Naive B cell (primary cell): ENCODE measurements around the gene PRKCE. TPM values are rescaled to one million over a fixed set of nuclear protein-coding genes. Genes with fewer than 3 reads are reported as not detected.

Experiments used
- ATAC-seq, 2 donors: fragments of 150-1000 bp; cut with Tn5 transposase; 2 replicates each; pipeline ENCODE4 v1.10.0; 2021; ENCODE audit warnings: low read depth in 2 of 2, mild to moderate bottlenecking in 2 of 2, moderate library complexity in 2 of 2
- DNase-seq: peaks from one replicate; pipeline ENCODE4 v3.0.0; 2022
- H3K27ac Mint-ChIP-seq, 6 donors: one replicate each; pipeline ENCODE4 v1.8.0; 2020 to 2022; ENCODE audit warnings: mild to moderate bottlenecking in 6 of 6, mixed read lengths in 6 of 6, moderate library complexity in 5 of 6, inconsistent platforms in 2 of 6
- H3K27me3 Mint-ChIP-seq, 3 donors: one replicate each; pipeline ENCODE4 v1.8.0; 2021 to 2022; ENCODE audit warnings: mixed read lengths in 3 of 3, mild to moderate bottlenecking in 1 of 3
- H3K36me3 Mint-ChIP-seq, 2 donors: one replicate each; pipeline ENCODE4 v1.8.0; 2020 to 2022; ENCODE audit warnings: mixed read lengths in 2 of 2, inconsistent platforms in 1 of 2, mild to moderate bottlenecking in 1 of 2
- H3K4me1 Mint-ChIP-seq, 3 donors: one replicate each; pipeline ENCODE4 v1.8.0; 2020 to 2022; ENCODE audit warnings: mixed read lengths in 3 of 3, inconsistent platforms in 1 of 3, mild to moderate bottlenecking in 1 of 3, moderate library complexity in 1 of 3
- H3K4me3 Mint-ChIP-seq, 8 donors: one replicate each; pipeline ENCODE4 v1.8.0; 2020 to 2022; ENCODE audit warnings: mild to moderate bottlenecking in 8 of 8, mixed read lengths in 8 of 8, moderate library complexity in 8 of 8, inconsistent platforms in 2 of 8
- H3K9me3 Mint-ChIP-seq, 7 donors: one replicate each; pipeline ENCODE4 v1.8.0; 2020 to 2022; ENCODE audit warnings: mixed read lengths in 7 of 7, mild to moderate bottlenecking in 5 of 7, inconsistent platforms in 2 of 7, moderate library complexity in 1 of 7
- polyA plus RNA-seq, 6 donors: library from polyadenylated mRNA; unstranded; fragments of 300-500 nt; fragmentation: Illumina TruSeq; gene quantifications; one replicate each; pipeline ENCODE4 v1.2.3, GENCODE V29; 2021; ENCODE audit warnings: low read depth in 6 of 6

The PRKCE gene
- polyA plus RNA-seq, 6 donors from 2014 or later, result 14.8 to 33.3 (median 23.2) TPM

DNA sequence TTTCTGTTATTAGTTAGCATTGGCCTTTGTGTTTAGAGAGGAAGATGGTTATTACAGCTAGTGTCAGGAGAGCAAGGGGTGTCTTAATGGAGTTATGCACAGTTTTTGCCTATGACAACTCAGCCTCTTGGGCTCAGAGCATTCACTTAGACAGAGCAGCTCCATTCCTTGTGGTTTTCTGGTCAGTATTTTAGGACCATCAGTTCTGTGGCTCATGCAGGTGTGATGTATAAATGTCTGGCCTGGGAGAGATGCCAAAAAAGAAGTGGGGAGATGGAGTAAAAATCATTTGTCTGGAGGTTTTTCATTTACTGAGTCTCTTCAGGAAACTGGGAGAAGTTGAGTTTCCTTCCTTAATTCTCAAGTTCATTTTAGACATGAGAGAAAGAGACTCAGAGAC is 79.7 kb downstream of the PRKCE start:
- Mint-ChIP-seq H3K4me1 (peaks cover 64 to 95% (median 82%) of the 10 kb centered on the region in 3 donors), H3K27ac (peak overlapping the region; percentile 89 to 98 (median 96)), H3K4me3 (peak overlapping the region in 6 of 8 donors; percentile 5 to 73 (median 46)), H3K36me3 (peaks cover 0 to 1% of the 10 kb centered on the region in 2 donors), H3K9me3 (peaks cover 0 to 8% (median 4%) of the 10 kb centered on the region in 7 donors), H3K27me3 (no peaks in the 10 kb centered on the region)
- no peak for DNase-seq
- ATAC-seq, result no peak

DNA sequence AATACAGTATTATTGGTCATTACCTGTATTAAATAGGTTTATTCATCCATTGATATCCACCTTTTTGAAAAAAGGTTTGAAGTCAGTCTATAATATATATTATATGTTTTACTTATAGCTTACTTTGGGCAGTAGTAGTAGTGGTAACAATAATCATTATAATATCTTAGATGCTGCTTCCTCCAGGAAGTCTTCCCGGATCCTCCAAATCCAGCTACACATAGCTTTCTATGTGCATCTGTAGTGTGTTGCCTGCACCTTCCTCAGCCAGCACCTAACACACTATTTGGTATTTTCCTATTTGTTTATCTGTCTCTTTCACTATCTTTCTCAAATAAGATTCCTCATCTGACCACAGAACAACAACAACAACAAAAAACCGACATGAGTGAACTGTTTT is 81.0 kb downstream of the PRKCE start:
- H3K9me3 Mint-ChIP-seq, result peaks cover 0 to 8% (median 4%) of the 10 kb centered on the region in 7 donors
- DNase-seq (no peak), ATAC-seq (no peak)
- H3K4me3 Mint-ChIP-seq, result no peak overlapping the region
- peak overlapping the region in 3 of 6 donors; percentile 1 to 96 (median 60) for H3K27ac Mint-ChIP-seq
- peaks cover under 1 to 14% of the 10 kb centered on the region in 2 donors for H3K36me3 Mint-ChIP-seq
- H3K4me1 Mint-ChIP-seq, result peaks cover 66 to 89% (median 81%) of the 10 kb centered on the region in 3 donors
- no peaks in the 10 kb centered on the region for H3K27me3 Mint-ChIP-seq

DNA sequence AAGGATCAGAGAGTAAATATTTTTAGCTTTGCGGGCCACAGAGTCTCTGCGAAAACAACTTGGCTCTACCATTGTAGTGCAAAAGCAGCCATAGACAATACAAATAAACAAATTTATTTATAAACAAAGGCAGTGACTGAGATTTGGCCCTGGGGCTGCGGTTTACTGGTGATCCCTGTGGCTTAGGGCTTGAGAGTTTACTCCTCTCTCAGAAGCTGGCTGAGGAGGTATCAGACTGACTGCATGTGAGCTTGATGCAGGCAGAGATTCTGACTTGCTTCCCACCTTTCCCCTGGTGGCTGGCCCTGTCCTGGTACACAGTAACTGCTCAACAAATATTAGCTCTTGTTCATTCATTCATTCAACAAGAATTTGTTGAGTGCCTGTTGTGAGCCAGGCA is 81.5 kb downstream of the PRKCE start:
- DNase-seq, result no peak
- peak overlapping the region in 5 of 6 donors; percentile 1 to 96 (median 64) for H3K27ac Mint-ChIP-seq
- H3K4me3 Mint-ChIP-seq, result peak overlapping the region in 1 of 8 donors; percentile 41
- H3K9me3 Mint-ChIP-seq, result peaks cover 0 to 8% (median 4%) of the 10 kb centered on the region in 7 donors
- H3K36me3 Mint-ChIP-seq, result peaks cover 6 to 19% of the 10 kb centered on the region in 2 donors
- ATAC-seq, result no peak
- no peaks in the 10 kb centered on the region for H3K27me3 Mint-ChIP-seq
- peaks cover 68 to 89% (median 81%) of the 10 kb centered on the region in 3 donors for H3K4me1 Mint-ChIP-seq

GRCh38 chr2:45734336-45734735 is 82.9 kb downstream of the PRKCE start:
- Mint-ChIP-seq H3K36me3 (peaks cover 7 to 23% of the 10 kb centered on the region in 2 donors), H3K27ac (peak overlapping the region in 4 of 6 donors; percentile 25 to 95 (median 68)), H3K9me3 (peaks cover 0 to 8% (median 4%) of the 10 kb centered on the region in 7 donors), H3K4me1 (peaks cover 66 to 88% (median 81%) of the 10 kb centered on the region in 3 donors), H3K4me3 (peak overlapping the region in 2 of 8 donors; percentile 17 to 58), H3K27me3 (no peaks in the 10 kb centered on the region)
- no peak for ATAC-seq
- no peak for DNase-seq

GRCh38 chr2:45734952-45735351 is 83.5 kb downstream of the PRKCE start:
- peaks cover 0 to 8% (median 1%) of the 10 kb centered on the region in 7 donors for H3K9me3 Mint-ChIP-seq
- peaks cover 63 to 88% (median 80%) of the 10 kb centered on the region in 3 donors for H3K4me1 Mint-ChIP-seq
- H3K27me3 Mint-ChIP-seq, result no peaks in the 10 kb centered on the region
- H3K36me3 Mint-ChIP-seq, result peaks cover 7 to 23% of the 10 kb centered on the region in 2 donors
- peak overlapping the region in 7 of 8 donors; percentile 20 to 82 (median 43) for H3K4me3 Mint-ChIP-seq
- no peak for DNase-seq
- peak overlapping the region in 4 of 6 donors; percentile 46 to 95 (median 82) for H3K27ac Mint-ChIP-seq
- ATAC-seq, result peak; percentile 18 to 28

GRCh38 chr2:45736757-45737704 is 85.6 kb downstream of the PRKCE start:
- Mint-ChIP-seq H3K4me3 (peak overlapping the region in 1 of 8 donors; percentile 26), H3K36me3 (peaks cover 7 to 23% of the 10 kb centered on the region in 2 donors), H3K9me3 (no peaks in the 10 kb centered on the region), H3K27me3 (no peaks in the 10 kb centered on the region), H3K27ac (peak overlapping the region in 3 of 6 donors; percentile 34 to 80 (median 60)), H3K4me1 (peaks cover 65 to 90% (median 84%) of the 10 kb centered on the region in 3 donors)
- ATAC-seq (no peak), DNase-seq (no peak)

GRCh38 chr2:45739796-45740485 is 88.5 kb downstream of the PRKCE start:
- DNase-seq (no peak), ATAC-seq (no peak)
- Mint-ChIP-seq H3K9me3 (no peaks in the 10 kb centered on the region), H3K4me3 (peak overlapping the region in 1 of 8 donors; percentile 70), H3K27me3 (no peaks in the 10 kb centered on the region), H3K27ac (peak overlapping the region in 4 of 6 donors; percentile 40 to 71 (median 55)), H3K36me3 (peaks cover 7 to 23% of the 10 kb centered on the region in 2 donors), H3K4me1 (peaks cover 71 to 89% (median 88%) of the 10 kb centered on the region in 3 donors)

DNA sequence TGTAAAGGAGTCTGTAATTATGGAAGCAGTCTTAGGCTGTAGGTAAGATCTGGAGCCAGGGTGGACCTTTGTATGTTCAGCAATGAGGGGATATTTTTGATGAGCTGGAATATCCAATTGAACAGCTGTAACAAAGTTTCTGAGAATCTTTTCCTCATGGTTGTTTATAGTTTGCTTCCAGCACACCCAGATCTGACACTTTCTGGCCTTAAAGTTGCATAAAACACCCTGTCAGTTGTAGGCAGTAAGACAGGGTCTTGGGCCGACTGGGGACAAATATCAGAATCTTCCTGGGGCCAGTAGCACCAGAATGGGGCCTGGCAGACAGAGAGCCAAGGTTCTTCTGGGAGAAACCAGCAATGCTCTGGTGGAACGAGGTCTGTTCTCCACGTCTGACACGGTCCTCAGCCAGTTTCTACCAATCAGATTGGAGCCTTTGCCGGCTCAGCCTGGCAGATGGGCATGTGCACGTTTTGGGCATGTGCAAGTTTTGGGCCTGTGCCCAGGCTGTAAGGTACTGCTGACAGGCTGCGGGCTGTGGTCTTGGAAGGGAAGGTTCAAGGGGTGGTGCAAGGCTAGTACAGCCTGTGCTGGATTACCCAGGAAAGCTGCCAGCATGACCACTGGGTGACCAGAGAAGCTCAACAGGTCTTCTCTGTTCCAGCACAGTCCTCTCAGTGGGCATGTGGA is 89.8 kb downstream of the PRKCE start:
- H3K27me3 Mint-ChIP-seq, result no peaks in the 10 kb centered on the region
- ATAC-seq (no peak), DNase-seq (no peak)
- peak overlapping the region in 2 of 8 donors; percentile 3 to 25 for H3K4me3 Mint-ChIP-seq
- H3K27ac Mint-ChIP-seq, result peak overlapping the region in 2 of 6 donors; percentile 29 to 55
- H3K9me3 Mint-ChIP-seq, result no peaks in the 10 kb centered on the region
- H3K4me1 Mint-ChIP-seq, result peaks cover 69 to 88% (median 87%) of the 10 kb centered on the region in 3 donors
- H3K36me3 Mint-ChIP-seq, result peaks cover 7 to 20% of the 10 kb centered on the region in 2 donors

GRCh38 chr2:45743531-45744396 is 92.3 kb downstream of the PRKCE start:
- Mint-ChIP-seq H3K4me1 (peaks cover 70 to 92% (median 91%) of the 10 kb centered on the region in 3 donors), H3K9me3 (peaks cover 0 to 6% (median 0%) of the 10 kb centered on the region in 7 donors), H3K4me3 (no peak overlapping the region), H3K36me3 (peaks cover 13% of the 10 kb centered on the region in 2 donors), H3K27ac (peak overlapping the region in 2 of 6 donors; percentile 60 to 61), H3K27me3 (no peaks in the 10 kb centered on the region)
- no peak for ATAC-seq
- no peak for DNase-seq

- no peak for ATAC-seq
- peaks cover 74 to 94% (median 91%) of the 10 kb centered on the region in 3 donors for H3K4me1 Mint-ChIP-seq
These were observed 93.8 kb downstream of the PRKCE start for GRCh38 chr2:45745231-45745630.

DNA sequence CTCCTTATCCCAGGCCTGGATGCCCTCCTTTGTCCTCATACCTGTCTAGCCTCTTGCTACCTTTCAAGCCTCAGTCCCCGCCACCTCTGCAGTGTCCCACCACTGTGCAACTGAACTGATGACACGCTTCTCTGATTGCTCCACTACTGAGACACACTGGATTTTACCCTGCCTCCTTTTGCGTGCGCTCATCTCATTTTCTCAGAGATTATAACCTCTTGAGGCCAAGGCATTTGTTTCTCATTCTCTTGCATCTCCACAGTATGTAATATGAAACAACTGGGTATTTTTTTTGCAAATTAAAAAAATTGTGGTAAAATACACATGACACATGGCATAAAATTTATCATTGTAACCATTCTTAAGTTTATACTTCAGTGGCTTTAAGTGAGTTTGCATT is 95.4 kb downstream of the PRKCE start:
- H3K36me3 Mint-ChIP-seq, result peaks cover 13% of the 10 kb centered on the region in 2 donors
- H3K4me3 Mint-ChIP-seq, result peak overlapping the region in 2 of 8 donors; percentile 3 to 32
- H3K9me3 Mint-ChIP-seq, result peaks cover 0 to 6% (median 0%) of the 10 kb centered on the region in 7 donors

More at GRCh38 chr2:45745231-45745630, 93.8 kb downstream of the PRKCE start:
- Mint-ChIP-seq H3K36me3 (peaks cover 13% of the 10 kb centered on the region in 2 donors), H3K9me3 (peaks cover 0 to 6% (median 0%) of the 10 kb centered on the region in 7 donors), H3K27ac (peak overlapping the region in 3 of 6 donors; percentile 32 to 45 (median 39)), H3K27me3 (no peaks in the 10 kb centered on the region), H3K4me3 (peak overlapping the region in 1 of 8 donors; percentile 61)
- no peak for DNase-seq

DNA sequence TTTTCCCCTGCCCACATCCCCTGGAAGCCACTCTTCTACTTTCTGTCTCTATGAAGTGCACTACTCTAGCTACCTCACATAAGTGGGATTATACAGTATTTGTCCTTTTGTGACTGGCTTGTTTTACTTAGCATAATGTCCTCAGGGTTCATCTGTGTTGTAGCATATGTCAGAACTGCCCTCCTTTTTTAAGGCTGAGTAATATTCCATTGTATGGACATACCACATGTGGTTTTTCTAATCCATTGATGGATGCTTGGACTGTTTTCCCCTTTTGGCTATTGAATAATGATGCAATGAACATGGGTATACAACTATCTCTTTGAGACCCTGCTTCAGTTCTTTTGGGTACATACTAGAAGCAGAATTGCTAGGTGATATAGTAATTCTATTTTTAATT is 95.9 kb downstream of the PRKCE start:
- Mint-ChIP-seq H3K27me3 (no peaks in the 10 kb centered on the region), H3K27ac (no peak overlapping the region), H3K9me3 (peaks cover 0 to 6% (median 0%) of the 10 kb centered on the region in 7 donors), H3K36me3 (peaks cover 13% of the 10 kb centered on the region in 2 donors), H3K4me1 (peaks cover 72 to 84% (median 81%) of the 10 kb centered on the region in 3 donors), H3K4me3 (peak overlapping the region in 2 of 8 donors; percentile 5 to 32)
- DNase-seq (no peak), ATAC-seq (peak in 1 of 2 donors; percentile 25)

More for the DNA sequence above, 95.4 kb downstream of the PRKCE start:
- Mint-ChIP-seq H3K27me3 (no peaks in the 10 kb centered on the region), H3K27ac (peak overlapping the region in 1 of 6 donors; percentile 75), H3K4me1 (peaks cover 75 to 89% (median 85%) of the 10 kb centered on the region in 3 donors)
- ATAC-seq (no peak), DNase-seq (no peak)
